Measurements from ENCODE around the gene ERBB4. TPM values are rescaled to one million over a fixed set of nuclear protein-coding genes. Genes with fewer than 3 reads are reported as not detected.

Gene ERBB4
- 10 to 100 TPM in 3 of 6 donors, 1 to 10 TPM in 3; 3.3 to 24.2 (median 11.7) TPM for total RNA-seq

DNA sequence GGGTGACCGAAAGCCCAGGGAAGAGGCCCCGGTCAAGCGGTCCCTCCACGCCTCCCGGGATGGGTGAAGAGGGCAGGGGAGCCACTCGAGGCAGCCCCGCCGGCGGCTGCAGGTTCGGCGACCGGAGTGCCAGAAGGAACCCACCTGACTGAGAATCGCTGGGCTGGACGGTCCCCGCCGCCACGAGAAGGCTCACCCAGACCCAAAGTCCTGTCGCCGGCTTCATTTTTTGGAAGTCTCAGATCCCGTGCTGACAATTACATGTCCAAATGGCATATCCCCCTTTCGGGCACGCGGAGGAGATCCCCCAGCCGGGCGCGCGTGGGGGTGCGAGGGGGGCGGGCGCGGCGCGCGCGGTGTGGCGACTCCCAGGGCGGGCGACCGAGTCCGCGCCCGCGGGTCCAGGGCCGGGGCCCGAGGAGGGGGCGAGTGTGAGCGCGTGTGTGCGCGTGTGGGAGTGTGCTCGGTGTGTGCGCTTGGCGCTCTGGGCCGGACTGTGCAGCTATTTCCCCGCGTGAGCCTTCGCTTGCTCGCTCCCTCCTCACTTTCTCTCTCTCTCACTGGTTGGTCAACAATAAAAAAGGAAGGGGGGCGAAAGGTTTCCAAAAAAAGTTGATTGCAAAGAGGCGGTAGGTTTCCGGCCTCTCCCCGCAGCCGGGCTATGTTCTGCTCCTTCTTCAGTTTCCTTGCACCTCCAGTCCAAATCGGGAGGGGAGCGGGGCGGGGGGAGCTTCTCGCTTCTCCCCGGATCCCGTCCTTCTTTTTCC is at the start of gene ERBB4:
ERBB4 (minus strand) TSS at position 498 of the 767 bp plus-strand sequence; CDS start at position 226, 272 bp downstream.
- no peaks in the 10 kb centered on the region for H3K36me3 ChIP-seq
- TF ChIP-seq, protein P1, sequence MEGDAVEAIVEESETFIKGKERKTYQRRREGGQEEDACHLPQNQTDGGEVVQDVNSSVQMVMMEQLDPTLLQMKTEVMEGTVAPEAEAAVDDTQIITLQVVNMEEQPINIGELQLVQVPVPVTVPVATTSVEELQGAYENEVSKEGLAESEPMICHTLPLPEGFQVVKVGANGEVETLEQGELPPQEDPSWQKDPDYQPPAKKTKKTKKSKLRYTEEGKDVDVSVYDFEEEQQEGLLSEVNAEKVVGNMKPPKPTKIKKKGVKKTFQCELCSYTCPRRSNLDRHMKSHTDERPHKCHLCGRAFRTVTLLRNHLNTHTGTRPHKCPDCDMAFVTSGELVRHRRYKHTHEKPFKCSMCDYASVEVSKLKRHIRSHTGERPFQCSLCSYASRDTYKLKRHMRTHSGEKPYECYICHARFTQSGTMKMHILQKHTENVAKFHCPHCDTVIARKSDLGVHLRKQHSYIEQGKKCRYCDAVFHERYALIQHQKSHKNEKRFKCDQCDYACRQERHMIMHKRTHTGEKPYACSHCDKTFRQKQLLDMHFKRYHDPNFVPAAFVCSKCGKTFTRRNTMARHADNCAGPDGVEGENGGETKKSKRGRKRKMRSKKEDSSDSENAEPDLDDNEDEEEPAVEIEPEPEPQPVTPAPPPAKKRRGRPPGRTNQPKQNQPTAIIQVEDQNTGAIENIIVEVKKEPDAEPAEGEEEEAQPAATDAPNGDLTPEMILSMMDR (IDR thresholded peaks at IDR 0.05), result no peak
- TF ChIP-seq EP300 (IDR thresholded peaks at IDR 0.05), result no peak
- TF ChIP-seq POLR2A (IDR thresholded peaks at IDR 0.05), result peak in 1 of 4 donors; percentile 25
- TF ChIP-seq POLR2AphosphoS5 (IDR thresholded peaks at IDR 0.05), result no peak
- peaks cover 7 to 35% (median 12%) of the 10 kb centered on the region in 4 donors for H3K4me1 ChIP-seq
- H3K9me3 ChIP-seq, result no peaks in the 10 kb centered on the region
- 1 to 4% methylated on average over 35 to 55 of the region's 69 CpGs for WGBS, 2 donors
- peak within 1 kb of the TSS; percentile 38 to 68 (median 61) for H3K4me3 ChIP-seq
- peak; percentile 63 to 67 for ATAC-seq (ENCODE audit: low FRiP score in 2 of 2)
- DNase-seq, result peak; percentile 47 to 87
- peak within 1 kb of the TSS in 3 of 4 donors; percentile 52 to 75 (median 67) for H3K27ac ChIP-seq
- peaks cover 0 to 19% (median 12%) of the 10 kb centered on the region in 4 donors for H3K27me3 ChIP-seq

DNA sequence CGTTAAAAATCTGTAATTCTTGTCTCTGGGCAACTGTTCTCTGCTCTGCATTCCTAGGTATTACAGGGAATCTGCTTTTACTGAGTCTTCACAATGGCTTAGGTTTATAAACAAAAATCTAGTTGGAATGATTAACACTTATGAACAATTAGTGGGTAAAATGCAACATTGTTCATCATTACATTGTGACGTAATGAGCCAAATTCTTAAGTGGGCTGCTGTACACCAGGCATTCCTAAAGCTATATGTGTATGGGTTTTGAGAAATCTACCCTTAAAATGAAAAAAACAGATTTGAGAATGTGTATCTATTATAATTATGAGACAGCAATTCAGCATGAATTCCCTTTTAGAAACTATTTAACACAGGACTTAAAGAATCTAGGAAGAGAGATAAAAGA is 41.5 kb upstream of the ERBB4 start:
- no peak overlapping the region for H3K4me3 ChIP-seq
- DNase-seq (no peak), ATAC-seq (ENCODE audit: low FRiP score in 2 of 2) (no peak)
- peaks cover 0 to 3% (median 0%) of the 10 kb centered on the region in 4 donors for H3K9me3 ChIP-seq
- no peak overlapping the region for H3K27ac ChIP-seq
- no peaks in the 10 kb centered on the region for H3K36me3 ChIP-seq
- H3K4me1 ChIP-seq, result no peaks in the 10 kb centered on the region
- TF ChIP-seq POLR2A (IDR thresholded peaks at IDR 0.05) (no peak), EP300 (IDR thresholded peaks at IDR 0.05) (no peak)
- TF ChIP-seq, protein P1 (IDR thresholded peaks at IDR 0.05), result no peak
- WGBS, 2 donors, result 78 to 87% methylated on average over 2 of the region's 2 CpGs
- no peaks in the 10 kb centered on the region for H3K27me3 ChIP-seq

DNA sequence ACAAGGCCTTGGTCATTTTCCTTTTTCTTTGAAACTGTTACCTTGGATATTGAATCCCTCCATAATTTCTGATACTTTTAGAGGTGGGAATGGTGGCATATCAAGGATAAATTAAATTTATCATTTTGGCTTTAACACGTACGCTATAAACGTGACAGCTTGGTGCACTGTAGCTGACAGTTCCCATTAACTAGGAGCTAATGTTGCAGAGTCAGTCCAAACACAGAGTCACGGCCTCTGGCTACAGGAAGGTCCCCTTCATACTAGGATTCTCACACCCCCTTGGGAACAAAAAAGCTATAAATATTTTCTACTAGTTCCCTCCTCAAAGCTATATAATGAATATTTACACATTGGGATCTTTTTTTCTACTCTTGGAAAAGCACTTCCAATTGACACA is 17.7 kb upstream of the ERBB4 start:
- Histone ChIP-seq H3K4me1 (no peaks in the 10 kb centered on the region), H3K36me3 (no peaks in the 10 kb centered on the region), H3K27ac (no peak overlapping the region), H3K9me3 (no peaks in the 10 kb centered on the region), H3K4me3 (no peak overlapping the region), H3K27me3 (no peaks in the 10 kb centered on the region)
- 79 to 81% methylated on average over 4 of the region's 4 CpGs for WGBS, 2 donors
- ATAC-seq (ENCODE audit: low FRiP score in 2 of 2) (no peak), DNase-seq (no peak)
- TF ChIP-seq EP300 (IDR thresholded peaks at IDR 0.05) (no peak), POLR2AphosphoS5 (IDR thresholded peaks at IDR 0.05) (no peak)

DNA sequence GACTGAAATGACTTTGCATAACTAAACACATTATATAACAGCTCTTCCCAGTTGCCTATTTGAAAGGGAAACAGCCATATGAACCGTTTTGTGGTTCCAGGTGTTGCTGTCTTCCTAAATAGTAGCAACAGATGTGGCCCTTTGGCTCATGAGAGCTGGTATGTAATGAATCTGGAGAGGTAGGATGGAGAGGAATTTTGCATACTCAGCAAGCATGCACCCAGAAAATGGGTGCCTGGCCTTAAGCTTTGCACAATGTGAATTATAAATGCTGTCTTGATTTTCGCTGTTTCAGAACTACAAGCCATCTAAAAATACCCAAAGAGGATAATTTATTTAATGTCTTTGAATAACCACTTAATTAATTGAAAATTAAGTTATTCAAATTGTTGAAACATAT is 15.6 kb upstream of the ERBB4 start:
- DNase-seq (no peak), ATAC-seq (ENCODE audit: low FRiP score in 2 of 2) (no peak)
- Histone ChIP-seq H3K9me3 (no peaks in the 10 kb centered on the region), H3K27ac (no peak overlapping the region), H3K4me3 (no peak overlapping the region), H3K4me1 (no peaks in the 10 kb centered on the region), H3K27me3 (no peaks in the 10 kb centered on the region), H3K36me3 (no peaks in the 10 kb centered on the region)
- TF ChIP-seq POLR2A (IDR thresholded peaks at IDR 0.05) (no peak), POLR2AphosphoS5 (IDR thresholded peaks at IDR 0.05) (no peak), EP300 (IDR thresholded peaks at IDR 0.05) (no peak)
- TF ChIP-seq, protein P1 (IDR thresholded peaks at IDR 0.05), result no peak
- 74 to 82% methylated on average over 2 of the region's 2 CpGs for WGBS, 2 donors

DNA sequence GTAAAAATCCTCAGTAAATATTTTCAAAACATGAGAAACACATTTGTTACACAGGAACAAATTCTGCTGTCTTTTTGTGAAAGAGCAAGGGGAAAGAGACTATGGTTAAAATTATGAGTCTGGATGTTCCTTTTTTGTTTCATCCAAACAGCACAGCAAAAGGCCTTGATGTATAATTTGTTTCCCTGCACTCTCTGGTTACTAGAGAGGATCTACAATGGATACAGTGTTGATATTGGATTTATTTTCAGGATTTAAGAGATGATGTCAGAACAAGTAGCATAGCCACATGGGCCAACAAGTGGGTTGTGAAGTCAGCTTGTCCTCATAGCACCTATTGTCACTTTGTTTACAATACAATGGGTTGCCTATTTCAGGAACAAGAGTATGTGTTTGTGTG is 11.3 kb upstream of the ERBB4 start:
- H3K36me3 ChIP-seq, result no peaks in the 10 kb centered on the region
- H3K27ac ChIP-seq, result no peak overlapping the region
- peaks cover 0 to 5% (median 0%) of the 10 kb centered on the region in 4 donors for H3K4me1 ChIP-seq
- H3K27me3 ChIP-seq, result no peaks in the 10 kb centered on the region
- no peaks in the 10 kb centered on the region for H3K9me3 ChIP-seq
- no peak overlapping the region for H3K4me3 ChIP-seq
- ATAC-seq (ENCODE audit: low FRiP score in 2 of 2) (no peak), DNase-seq (no peak)
- no peak for TF ChIP-seq POLR2AphosphoS5 (IDR thresholded peaks at IDR 0.05)
- TF ChIP-seq, protein P1 (IDR thresholded peaks at IDR 0.05), result no peak
- no peak for TF ChIP-seq POLR2A (IDR thresholded peaks at IDR 0.05)
- TF ChIP-seq EP300 (IDR thresholded peaks at IDR 0.05), result no peak
